K562 (cell line): Measurements from ENCODE around the gene STUB1. TPM values are rescaled to one million over a fixed set of nuclear protein-coding genes. Genes with fewer than 3 reads are reported as not detected.
A peak's percentile ranks its signal among the peaks of the same experiment; 100 is the strongest.

ENCODE experiments used
- AFF4 ChIP-seq: sonication (generic); formaldehyde crosslinking; IDR thresholded peaks from 2 replicates; pipeline ENCODE4 v1.8.0; 2023; ENCODE audit warnings: mild to moderate bottlenecking, missing genetic modification reagents
- BDP1 ChIP-seq: IDR thresholded peaks from 3 replicates; pipeline ENCODE4 v1.6.1; 2011; ENCODE audit not compliant: insufficient read length, insufficient read depth
- DMBX1 ChIP-seq: fragments of 250-450 bp; sonication (Bioruptor Pico); IDR thresholded peaks from 2 replicates; pipeline ENCODE4 v1.8.0; 2022; ENCODE audit warnings: inconsistent platforms, mild to moderate bottlenecking, moderate library complexity, borderline replicate concordance
- E2F4 ChIP-seq: sonication (generic); formaldehyde crosslinking; IDR thresholded peaks from 2 replicates; pipeline ENCODE4 v1.8.0; 2022; ENCODE audit warnings: mild to moderate bottlenecking, low read depth, missing genetic modification reagents
- ELF1 ChIP-seq: fragments of 200-800 bp; sonication (Bioruptor generic); IDR thresholded peaks from 2 replicates; pipeline ENCODE4 v1.6.1; 2016; ENCODE audit warnings: missing genetic modification characterization, missing compliant biosample characterization
- GTF2B ChIP-seq: IDR thresholded peaks from 2 replicates; pipeline ENCODE4 v1.6.1; 2011; ENCODE audit not compliant: insufficient read length; ENCODE audit errors: extremely low read depth
- HLTF ChIP-seq: fragments of 450-650 bp; IDR thresholded peaks from 2 replicates; pipeline ENCODE4 v1.6.1; 2016
- MYNN ChIP-seq, 2 experiments: sonication (generic); formaldehyde crosslinking in 1 of 2; IDR thresholded peaks; 2 replicates each; pipeline versions ENCODE4 v1.5.0 to v1.6.1; 2016 to 2020; ENCODE audit warnings: antibody characterized with exemption in 1 of 2, missing genetic modification reagents in 1 of 2
- NFYB ChIP-seq: IDR thresholded peaks from 2 replicates; pipeline ENCODE4 v1.6.1; 2011; ENCODE audit warnings: mild to moderate bottlenecking, moderate library complexity; ENCODE audit not compliant: insufficient read length; ENCODE audit errors: extremely low read depth
- NR3C1 ChIP-seq: sonication (generic); formaldehyde crosslinking; IDR thresholded peaks from 2 replicates; pipeline ENCODE4 v1.8.1; 2022; ENCODE audit warnings: missing genetic modification reagents
- RBM25 ChIP-seq: fragments of 200-400 bp; formaldehyde crosslinking; IDR thresholded peaks from 2 replicates; pipeline ENCODE4 v1.6.1; 2018; ENCODE audit warnings: low read length, low read depth, moderate library complexity; ENCODE audit not compliant: severe bottlenecking
- SP2 ChIP-seq: IDR thresholded peaks from 2 replicates; pipeline ENCODE4 v1.6.1; 2011; ENCODE audit warnings: mild to moderate bottlenecking, low read depth, low read length, moderate library complexity; ENCODE audit not compliant: poor library complexity, severe bottlenecking; ENCODE audit errors: extremely low read depth
- SRF ChIP-seq, 2 experiments: fragments of 250-450, 450-650 bp in 1 of 2; sonication (Bioruptor Pico) in 1 of 2; sonication (generic) in 1 of 2; formaldehyde crosslinking; IDR thresholded peaks; 2 replicates each; pipeline versions ENCODE4 v1.5.0 to v1.5.1; 2020 to 2022; ENCODE audit warnings: mild to moderate bottlenecking in 1 of 2, missing genetic modification reagents in 1 of 2
- STAT5A ChIP-seq: IDR thresholded peaks from 2 replicates; pipeline ENCODE4 v1.6.1; 2012; ENCODE audit warnings: low read length, inconsistent platforms, borderline replicate concordance
- ZKSCAN8 ChIP-seq: fragments of 200-800 bp; sonication (Bioruptor generic); IDR thresholded peaks from 2 replicates; pipeline ENCODE4 v1.6.1; 2016; ENCODE audit warnings: missing genetic modification characterization, missing compliant biosample characterization
- ZMIZ1 ChIP-seq, 2 experiments: fragments of 150-350 bp in 1 of 2; IDR thresholded peaks; 2 replicates each; pipeline ENCODE4 v1.6.1; 2012 to 2016; ENCODE audit warnings: low read depth in 2 of 2, low read length in 2 of 2, mild to moderate bottlenecking in 1 of 2, moderate library complexity in 1 of 2
- ZNF124 ChIP-seq: sonication (generic); formaldehyde crosslinking; IDR thresholded peaks from 2 replicates; pipeline ENCODE4 v1.8.1; 2022; ENCODE audit warnings: missing genetic modification reagents
- ZNF311 ChIP-seq: fragments of 250-450 bp; sonication (Bioruptor Pico); IDR thresholded peaks from 2 replicates; pipeline ENCODE4 v1.4.0; 2020; ENCODE audit warnings: mild to moderate bottlenecking, moderate library complexity
- ZNF347 ChIP-seq: fragments of 450-650 bp; formaldehyde crosslinking; IDR thresholded peaks from 2 replicates; pipeline ENCODE4 v1.4.0; 2020; ENCODE audit warnings: low read depth, mild to moderate bottlenecking, moderate library complexity
- polyA plus RNA-seq, 8 experiments: library from polyadenylated mRNA; depleted of rRNA in 4 of 8; stranded (reverse) in 5 of 8; unstranded in 3 of 8; fragments of >200 nt; fragmentation: Nextera tagmentation in 2 of 8; fragmentation: Illumina TruSeq in 1 of 8; extraction: Ambion mirVana in 2 of 8; extraction: Trizol in 1 of 8; gene quantifications; 2 replicates each; pipeline versions ENCODE4 v1.2.1 to v1.2.3, GENCODE V29; 2011 to 2014; ENCODE audit warnings: inconsistent platforms in 1 of 8, missing spikeins in 1 of 8
- total RNA-seq, 7 experiments: library from RNA; depleted of rRNA in 6 of 7; stranded (reverse); fragments of >200 nt in 6 of 7; fragmentation: Illumina TruSeq in 2 of 7; extraction: Trizol in 2 of 7; gene quantifications; 2 replicates each; pipeline versions ENCODE4 v1.2.1 to v1.2.3, GENCODE V29; 2011 to 2021; ENCODE audit warnings: low replicate concordance in 1 of 7

Gene STUB1
- total and polyA plus RNA-seq, 9 of the 15 experiments (the other 6 are each of a cell fraction or from before 2014, with no cell fraction given), result 10.6 to 251 (median 152) TPM

GRCh38 chr16:635573-636205 is 44.5 kb upstream of the STUB1 start (continued):
- TF ChIP-seq GTF2B (no peak), AFF4 (CRISPR knock-in tag) (peak; percentile 88; the same call in 1 of the 2 replicates), E2F4 (CRISPR knock-in tag) (no peak), HLTF (no peak), STAT5A (no peak), ZNF124 (CRISPR knock-in tag) (no peak), SRF (CRISPR knock-in tag; IDR thresholded peaks at IDR 0.05) (no peak; a peak in 1 of 4 replicates), MYNN (IDR thresholded peaks at IDR 0.05) (no peak), MYNN (CRISPR knock-in tag; IDR thresholded peaks at IDR 0.05) (no peak), RBM25 (no peak), ZKSCAN8 (CRISPR knock-in tag) (no peak), ZNF311 (CRISPR knock-in tag) (no peak), NR3C1 (CRISPR knock-in tag) (0 out of 2 replicates have a peak, but pooled peaks have one; percentile 67), ELF1 (tag) (no peak), ZNF347 (CRISPR knock-in tag) (no peak), DMBX1 (CRISPR knock-in tag) (no peak), ZMIZ1 (IDR thresholded peaks at IDR 0.05; ENCODE audit: low read depth in 2 of 2, low read length in 2 of 2) (no peak), BDP1 (no peak), NFYB (no peak), SP2 (no peak)
